Activated CD4-positive, CD25-positive, alpha-beta regulatory T cell treated with anti-CD3 and anti-CD28 coated beads, Interleukin-2, amount 50 U/mL, for 24 hours (primary cell): Measurements from ENCODE around the gene EGFL7.

Source experiments
- ATAC-seq, 2 donors: fragments of 150-1000 bp; cut with Tn5 transposase; one replicate each; pipeline ENCODE4 v1.10.0; 2021; ENCODE audit warnings: mild to moderate bottlenecking in 1 of 2, moderate library complexity in 1 of 2

Gene EGFL7

GRCh38 chr9:136673975-136674785 lies 11.5 kb downstream of the EGFL7 start:
- ATAC-seq = no peak

GRCh38 chr9:136674786-136675349 lies 12.2 kb downstream of the EGFL7 start:
- no peak for ATAC-seq

DNA sequence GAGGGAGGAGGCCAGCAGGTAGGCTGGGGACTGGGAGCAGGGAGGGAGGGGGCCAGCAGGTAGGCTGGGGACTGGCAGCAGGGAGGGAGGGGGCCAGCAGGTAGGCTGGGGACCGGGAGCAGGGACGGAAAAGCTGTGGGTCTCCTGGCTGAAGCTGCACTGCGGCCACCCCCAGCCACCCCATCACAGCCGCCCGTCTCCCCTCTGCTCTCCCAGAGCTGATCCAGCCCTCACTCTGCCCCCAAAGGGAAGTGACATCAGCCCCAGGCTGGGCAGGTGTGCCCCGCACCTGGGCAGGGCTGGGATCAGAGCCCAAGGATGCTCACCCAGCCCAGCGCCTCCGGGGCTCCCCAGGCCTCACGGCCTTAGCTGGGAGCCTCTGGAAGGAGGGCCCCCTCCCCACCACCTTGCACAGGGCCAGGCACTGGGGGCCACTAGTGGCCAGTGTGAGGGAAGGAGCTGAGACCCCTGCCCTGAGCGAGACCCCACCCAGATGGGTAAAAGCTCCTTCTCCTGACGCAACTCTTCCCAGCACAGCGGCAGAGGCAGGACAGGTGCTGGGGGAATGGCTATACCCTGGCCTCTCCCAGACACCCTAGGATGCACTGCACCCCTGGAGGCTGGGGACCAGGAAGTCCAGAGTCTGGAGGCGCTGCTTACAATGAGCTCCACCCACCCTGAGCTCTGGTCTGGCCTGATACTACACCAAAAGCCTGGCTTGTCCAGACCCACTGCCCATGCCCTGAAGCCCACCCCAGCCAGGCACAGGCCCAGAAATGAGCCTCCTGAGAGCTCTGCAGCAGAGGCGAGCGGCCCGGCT lies 13.0 kb downstream of the EGFL7 start:
- no peak for ATAC-seq

DNA sequence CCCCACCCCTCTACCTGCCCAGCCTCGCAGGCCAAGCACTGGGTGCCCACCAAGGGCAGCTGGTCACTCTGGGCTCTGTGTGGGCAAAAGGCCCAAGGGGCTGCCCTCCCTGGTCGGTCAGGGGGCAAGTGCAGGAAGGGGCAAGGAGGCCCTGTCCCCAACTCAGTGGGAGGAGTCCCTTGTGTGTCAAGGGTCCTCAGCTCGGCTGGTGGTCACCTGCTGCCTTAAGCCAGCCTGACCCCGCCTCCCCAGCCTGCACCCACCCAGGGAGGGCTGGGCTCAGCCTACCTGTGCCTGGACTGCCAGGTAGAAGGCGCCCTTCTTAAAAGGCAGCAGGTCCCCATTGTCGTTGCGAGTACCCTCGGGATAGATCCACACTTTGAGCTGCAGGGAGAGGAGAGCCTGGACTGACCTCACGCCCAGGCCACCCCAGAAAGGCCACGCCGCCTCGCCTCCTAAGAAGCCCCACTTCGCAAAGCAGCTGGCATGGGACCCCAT lies 13.6 kb downstream of the EGFL7 start:
- ATAC-seq = no peak

- ATAC-seq = no peak
These were observed 14.4 kb downstream of the EGFL7 start for GRCh38 chr9:136676920-136677686.

GRCh38 chr9:136678034-136678433 lies 15.3 kb downstream of the EGFL7 start:
- no peak for ATAC-seq

DNA sequence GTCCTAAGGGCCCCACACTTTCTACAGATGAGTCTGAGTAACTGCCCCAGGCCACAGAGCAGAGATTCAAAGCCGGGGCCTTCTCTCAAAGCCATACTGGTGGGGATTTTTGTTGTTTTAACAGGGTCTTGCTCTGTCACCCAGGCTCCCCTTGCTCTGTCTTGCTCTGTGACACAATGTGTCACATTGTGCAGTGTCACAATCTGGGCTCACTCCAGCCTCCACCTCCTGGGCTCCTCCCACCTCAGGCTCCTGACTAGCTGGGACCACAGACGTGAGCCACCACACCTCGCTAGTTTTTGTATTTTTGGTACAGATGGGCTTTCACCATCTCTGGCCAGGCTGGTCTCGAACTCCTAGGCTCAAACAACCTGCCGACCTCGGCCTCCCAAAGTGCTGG lies 15.9 kb downstream of the EGFL7 start:
- no peak for ATAC-seq

DNA sequence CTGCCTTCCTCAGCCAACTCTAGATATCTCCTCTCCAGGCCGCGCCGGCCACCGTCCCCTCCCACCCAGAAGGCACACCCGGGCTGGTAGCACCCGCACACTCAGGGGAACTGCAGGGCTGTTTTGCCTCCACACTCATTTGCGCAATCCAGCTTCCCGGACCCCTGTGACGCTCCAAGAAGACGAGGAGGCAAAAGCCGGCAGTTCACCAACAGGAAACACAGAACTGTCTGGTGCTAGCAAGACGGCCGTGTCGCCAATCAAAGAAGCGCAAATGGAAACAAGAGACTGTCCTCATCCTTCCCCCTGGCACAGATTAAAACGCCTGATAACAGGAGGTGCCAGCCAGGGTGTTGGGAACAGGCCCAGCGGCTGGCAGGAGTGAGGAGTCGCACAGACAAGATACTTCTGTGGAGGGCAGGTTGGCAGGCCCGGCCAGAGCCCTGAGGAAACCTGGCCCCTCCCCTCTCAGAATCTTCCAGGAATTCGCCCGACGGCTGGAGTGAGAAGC lies 16.8 kb downstream of the EGFL7 start:
- ATAC-seq = no peak

DNA sequence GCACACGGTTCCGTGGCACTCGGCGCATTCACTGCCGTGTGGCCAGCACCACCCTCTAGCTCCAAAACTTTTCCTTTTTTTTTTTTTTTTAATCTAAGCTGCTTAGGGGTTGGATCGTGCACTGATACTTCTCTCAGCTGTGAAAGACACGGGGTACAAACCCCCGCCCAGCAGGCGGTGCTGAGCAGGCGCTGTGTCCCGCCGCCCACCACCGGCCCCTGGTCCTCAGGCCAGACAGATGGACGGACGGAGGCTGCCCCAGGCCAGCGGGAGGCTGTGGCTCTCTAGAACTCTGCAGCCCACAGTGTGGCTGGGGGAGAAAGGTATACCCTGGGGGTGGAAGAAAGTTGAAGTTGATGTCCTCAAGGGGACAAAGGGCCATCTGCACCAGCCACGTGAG lies 18.3 kb downstream of the EGFL7 start:
- no peak for ATAC-seq

DNA sequence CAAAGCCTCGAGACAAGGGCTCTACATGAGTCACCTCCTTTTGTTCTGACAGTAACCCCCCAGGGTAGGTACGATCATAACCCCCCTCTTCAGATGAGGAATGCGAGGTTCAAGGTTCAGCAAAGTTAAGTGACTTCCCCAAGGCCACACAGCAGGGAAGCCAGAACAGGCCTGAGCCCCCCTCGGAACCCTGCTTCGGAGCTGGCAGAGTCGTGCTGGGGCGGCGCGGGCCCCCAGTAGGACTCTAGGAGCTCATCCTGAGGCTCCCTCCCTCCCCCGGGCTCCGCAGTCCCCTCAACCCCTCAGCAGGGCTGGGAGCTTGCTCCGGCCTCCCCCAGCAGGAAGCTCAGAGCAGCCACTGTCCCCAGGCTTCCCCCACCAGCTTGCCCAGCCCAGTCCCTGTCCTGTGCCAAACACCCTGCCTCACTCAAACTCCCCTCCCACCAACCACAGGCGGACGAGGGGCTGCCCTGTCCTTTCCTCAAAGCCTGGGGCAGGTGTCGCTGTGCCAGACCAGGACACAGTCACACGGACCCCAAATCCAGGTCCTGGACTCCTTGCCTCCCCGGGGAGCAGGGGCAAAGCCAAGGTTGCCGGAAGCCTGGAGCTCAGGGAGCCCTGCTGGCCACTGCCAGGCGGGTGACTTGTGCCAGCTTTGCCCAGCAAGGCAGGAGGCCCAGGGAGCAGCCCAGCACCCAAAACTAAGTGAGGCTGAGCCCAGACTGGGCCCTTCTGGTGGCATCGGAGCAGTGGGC lies 19.4 kb downstream of the EGFL7 start:
- no peak for ATAC-seq

- no peak for ATAC-seq
These were observed 20.0 kb downstream of the EGFL7 start for GRCh38 chr9:136682710-136683109.

DNA sequence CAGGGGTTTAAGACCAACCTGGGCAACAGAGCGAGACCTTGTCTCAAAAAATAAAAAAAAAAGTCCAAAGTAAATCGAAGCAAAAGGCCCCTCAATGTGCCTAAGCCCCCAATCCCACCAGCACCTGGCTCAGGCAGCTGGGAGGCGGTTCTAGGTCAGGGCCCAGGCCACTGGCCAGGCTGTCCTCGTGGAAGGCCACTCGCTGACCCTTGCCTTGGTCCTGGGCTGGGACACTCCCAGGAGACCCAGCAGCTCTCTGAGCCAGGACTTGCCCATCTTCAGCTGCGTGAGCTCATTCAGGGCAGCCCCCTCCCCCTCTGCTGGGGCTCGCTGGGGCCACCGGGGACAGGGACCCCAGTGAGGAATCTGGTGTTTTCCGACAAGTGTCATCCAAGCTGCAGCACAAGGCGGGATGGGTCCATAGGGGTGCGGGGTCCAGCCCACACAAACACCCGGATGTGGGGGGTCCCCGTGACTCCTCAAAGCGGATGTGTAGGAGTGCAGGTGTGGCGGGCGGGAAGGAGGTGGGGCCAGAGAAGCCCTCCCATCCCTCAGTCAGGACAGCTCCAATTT lies 20.5 kb downstream of the EGFL7 start:
- ATAC-seq = no peak

GRCh38 chr9:136683755-136684154 lies 21.0 kb downstream of the EGFL7 start:
- ATAC-seq = no peak

DNA sequence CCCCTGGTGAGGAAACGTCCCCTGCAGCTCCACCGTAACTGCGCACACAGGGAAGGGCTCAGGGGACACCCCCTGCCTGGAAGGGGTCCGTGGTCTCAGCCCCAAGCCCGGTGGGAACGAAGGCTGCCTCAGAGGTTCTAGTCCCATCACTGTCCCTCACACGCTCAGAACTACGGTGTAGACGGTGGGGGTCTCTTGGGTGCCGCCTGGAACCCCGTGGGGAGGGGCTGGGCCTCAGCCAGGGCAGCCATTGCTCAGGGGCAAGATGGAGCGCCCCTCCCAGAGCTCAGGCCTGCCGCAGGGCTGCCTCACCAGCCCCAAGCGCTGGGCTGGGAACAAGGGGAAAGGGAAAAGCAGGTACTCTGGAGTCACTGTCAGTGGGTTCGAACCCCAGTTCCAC lies 21.6 kb downstream of the EGFL7 start:
- ATAC-seq = no peak

DNA sequence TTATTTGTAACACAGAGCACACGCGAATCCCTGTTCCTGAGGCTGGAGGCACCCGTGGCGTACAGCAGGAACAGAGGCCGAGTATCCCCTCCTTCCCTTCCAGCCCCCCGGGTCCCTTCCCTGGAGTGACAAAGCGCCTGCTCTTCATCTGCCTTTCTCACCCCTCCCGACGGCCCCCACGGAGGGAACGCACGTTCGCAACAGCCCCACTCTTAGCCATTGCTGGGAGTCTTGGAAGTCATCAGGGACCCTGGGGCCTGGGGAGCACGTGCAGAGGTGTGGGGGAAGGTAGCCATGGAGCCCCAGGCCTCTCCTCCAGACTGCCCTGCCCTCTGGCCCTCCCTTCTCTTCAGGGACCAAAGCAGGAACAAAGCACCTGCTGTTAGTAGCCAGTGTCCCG lies 22.1 kb downstream of the EGFL7 start:
- ATAC-seq = no peak

DNA sequence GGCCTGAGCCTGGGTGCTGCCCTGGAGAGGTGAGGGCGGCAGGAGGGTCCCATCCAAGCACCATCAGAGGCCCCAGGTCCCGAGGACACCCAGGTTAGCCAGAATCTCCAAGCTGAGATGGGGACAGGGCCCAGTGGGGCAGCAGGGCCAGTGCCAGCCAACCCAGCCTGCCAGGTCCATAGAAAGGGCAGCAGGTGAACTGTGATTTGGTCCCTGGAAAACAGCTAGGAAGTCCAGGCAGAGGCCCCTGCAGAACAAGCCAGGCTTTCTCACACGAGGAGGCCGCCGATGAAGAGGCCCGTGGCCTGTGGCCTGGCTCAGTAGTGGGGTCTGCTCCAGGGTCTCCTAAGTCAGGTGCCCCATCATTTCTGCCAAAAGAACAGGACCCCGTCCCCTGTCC lies 22.5 kb downstream of the EGFL7 start:
- ATAC-seq = no peak

GRCh38 chr9:136685790-136686533 lies 23.2 kb downstream of the EGFL7 start:
- ATAC-seq = no peak

DNA sequence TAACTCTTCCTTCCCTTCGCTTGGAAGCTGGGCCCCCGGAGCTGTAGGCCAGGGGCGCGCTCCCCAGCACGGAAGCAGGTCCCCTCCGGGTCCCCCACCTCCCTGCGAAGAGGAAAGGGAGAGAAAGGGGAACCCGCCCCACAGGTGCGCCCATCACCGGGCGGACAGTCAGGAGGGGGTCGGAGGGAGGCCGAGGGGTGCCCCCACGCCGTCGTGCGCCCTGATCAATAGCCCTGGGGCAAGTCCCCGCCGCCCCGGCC lies 23.7 kb downstream of the EGFL7 start:
- ATAC-seq = no peak

DNA sequence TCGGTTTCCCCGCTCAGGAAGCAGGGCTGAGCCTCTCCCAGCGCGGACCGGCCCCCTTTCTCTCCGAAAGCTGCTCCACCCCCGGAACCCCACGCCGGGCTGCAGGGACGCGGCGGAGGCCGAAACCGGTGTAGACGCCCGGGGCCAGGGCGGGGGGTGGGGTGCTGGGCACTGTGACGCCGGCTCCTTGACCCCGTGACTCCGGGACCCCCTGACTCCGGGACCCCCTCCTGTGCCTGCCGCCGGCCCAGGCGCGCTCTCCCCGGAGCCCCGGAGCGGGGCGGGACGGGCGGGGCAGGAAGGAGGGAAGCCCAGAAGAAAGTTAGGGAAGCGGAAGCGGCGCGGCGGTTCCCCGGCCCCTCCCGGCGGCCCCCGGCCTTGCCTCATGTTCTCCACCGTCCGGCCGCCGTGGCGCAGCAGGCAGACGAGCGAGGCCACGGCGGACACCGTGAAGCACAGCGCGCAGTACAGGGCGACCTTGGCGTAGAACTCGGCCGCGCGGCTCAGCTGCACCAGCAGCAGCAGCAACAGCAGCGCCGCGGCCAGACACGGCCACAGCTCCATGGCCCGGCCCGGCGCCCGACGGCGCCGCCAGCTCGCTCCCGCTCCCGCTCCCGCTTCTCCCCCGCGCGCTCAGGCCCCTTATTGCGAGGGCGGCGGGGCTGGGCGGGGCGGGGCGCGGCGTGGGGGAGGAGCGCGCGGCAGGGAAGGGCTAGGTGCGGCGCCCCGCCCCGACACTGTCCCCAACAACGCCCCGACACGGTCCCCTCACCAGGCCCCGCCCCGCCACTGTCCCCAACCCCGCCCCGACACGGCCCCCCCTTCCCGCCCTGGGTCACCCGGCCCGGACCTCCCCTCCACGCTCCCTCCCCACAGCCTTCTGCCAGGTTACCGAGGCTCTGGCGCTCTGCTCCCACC lies 24.3 kb downstream of the EGFL7 start, which contains the start of gene AGPAT2:
TSS of gene AGPAT2 (minus strand) at position 664 of the 918 bp plus-strand sequence. CDS start at position 564, 100 bp downstream.
- peak; percentile 90 to 93 for ATAC-seq
